Measurements from ENCODE around the gene ATP13A3.
"Not testable (repeated sequence)": the region's sequence is repeated elsewhere in the genome, so short reads cannot be mapped to it uniquely, and the experiment has no call there.

ATP13A3 gene

DNA sequence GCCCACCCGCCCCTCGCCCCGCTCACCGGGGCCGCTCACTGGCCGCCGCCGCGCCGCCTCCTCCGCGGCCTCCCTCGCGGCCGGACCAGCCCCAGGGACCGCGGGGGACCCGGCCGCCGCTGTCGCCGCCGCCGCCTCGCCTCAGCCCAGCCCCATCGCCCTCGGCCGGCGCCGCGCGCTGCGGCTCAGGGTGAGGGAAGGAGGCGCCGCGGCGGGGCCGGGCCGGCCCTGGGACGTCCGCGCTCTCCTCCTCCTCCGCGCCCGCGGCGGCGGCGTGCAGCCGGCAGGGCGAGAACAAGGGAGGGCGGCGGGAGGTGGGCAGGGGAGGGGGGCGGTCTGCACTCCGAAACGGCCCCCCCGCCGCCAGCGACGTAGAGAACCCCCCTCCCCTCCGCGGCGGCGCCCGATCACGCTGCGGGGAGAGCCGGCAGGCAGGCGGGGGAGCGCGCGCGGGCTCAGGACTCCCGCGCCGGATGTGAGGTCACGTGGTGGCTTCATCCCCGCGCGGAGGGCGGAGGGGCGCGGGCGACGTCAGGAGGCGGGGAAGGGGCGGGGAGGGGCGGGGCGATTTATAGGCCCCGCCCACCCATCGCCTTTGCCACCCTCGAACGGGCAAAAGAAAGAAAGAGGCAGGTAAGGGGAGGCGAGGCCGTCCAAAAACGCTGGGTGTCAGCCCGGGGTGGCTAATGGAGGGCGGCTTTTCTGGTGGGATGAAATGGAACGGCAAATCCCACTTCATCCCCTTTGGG is at the start of gene ATP13A3:
ATP13A3 (minus strand) TSS at position 463 of the 749 bp plus-strand sequence. CDS start 24,812 bp downstream, outside the sequence.
- peak; percentile 87 for DNase-seq (ENCODE audit: low read depth)

DNA sequence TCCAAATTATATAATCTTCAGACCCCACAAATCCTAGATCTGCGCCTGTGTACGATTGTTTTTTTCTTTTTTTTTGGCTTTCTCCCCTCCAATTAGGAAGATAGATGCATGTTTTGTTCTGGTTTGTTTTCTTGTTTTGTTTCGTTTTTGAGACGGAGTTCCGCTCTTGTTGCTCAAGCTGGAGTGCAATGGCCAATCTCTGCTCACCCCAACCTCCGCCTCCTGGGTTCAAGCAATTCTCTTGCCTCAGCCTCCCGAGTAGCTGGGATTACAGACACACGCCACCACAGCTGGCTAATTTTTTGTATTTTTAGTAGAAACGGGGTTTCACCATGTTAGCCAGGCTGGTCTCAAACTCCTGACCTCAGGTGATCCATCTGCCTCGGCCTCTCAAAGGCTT is 48.4 kb upstream of the ATP13A3 start:
- DNase-seq (ENCODE audit: low read depth) = not testable (repeated sequence)

DNA sequence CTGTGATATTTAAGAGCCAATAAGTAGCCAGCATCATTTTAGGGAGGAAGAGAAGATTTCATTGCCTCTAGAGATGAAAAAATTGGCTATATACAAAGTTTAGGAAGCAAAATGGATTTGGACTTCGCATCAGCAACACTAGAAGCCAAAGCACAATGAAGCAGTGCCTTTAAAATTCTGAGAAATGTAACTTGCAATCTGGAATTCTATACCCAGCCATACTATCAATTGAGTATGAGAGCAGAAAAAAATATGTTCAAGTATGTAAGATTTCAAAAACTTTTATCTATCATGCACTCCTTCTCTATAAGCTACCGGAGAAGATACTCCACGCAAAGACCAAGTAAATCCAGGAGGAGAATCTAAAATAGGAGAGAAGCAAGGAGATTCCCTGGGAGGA is 47.4 kb upstream of the ATP13A3 start:
- DNase-seq (ENCODE audit: low read depth) = no peak

DNA sequence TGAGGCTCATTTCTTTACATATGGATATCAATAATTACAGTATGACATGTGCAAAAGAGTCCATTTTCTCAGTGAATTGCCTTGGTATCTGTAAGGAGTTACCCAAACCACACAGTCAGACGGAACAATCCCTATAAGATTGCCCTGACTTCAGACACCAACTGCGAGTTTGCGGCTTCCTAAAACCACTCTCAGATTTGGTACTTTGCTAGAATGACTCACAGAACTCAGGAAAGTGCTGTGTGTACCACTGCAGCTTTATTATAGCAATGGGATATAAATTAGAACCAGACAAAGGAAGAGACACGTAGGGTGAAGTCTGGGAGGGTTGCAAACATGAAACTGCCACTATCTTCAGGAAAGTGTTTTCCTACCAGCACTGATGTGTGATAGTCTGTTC is 45.8 kb upstream of the ATP13A3 start:
- DNase-seq (ENCODE audit: low read depth) = no peak

- DNase-seq (ENCODE audit: low read depth) = no peak
These were observed 40.9 kb upstream of the ATP13A3 start for GRCh38 chr3:194527726-194528125.

GRCh38 chr3:194526164-194526563 is 39.4 kb upstream of the ATP13A3 start:
- no peak for DNase-seq (ENCODE audit: low read depth)

- no peak for DNase-seq (ENCODE audit: low read depth)
These were observed 35.8 kb upstream of the ATP13A3 start for GRCh38 chr3:194522579-194523046.

GRCh38 chr3:194521510-194522260 is 34.9 kb upstream of the ATP13A3 start:
- DNase-seq (ENCODE audit: low read depth) = no peak

DNA sequence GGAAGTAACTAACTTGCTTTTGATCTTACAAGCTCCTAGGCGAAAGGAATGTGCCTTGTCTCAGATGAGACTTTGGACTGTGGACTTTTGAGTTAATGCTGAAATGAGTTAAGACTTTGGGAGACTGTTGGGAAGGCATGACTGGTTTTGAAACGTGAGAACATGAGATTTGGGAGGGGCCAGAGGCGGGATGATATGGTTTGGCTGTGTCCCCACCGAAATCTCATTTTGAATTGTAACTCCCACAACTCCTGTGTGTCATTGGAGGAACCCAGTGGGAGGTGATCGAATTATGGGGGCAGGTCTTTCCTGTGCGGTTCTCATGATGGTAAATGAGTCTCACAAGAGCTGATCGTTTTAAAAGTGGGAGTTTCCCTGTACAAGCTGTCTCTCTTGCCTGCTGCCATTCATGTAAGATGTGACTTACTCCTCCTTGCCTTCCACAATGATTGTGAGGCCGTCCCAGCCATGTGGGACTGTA is 33.9 kb upstream of the ATP13A3 start:
- DNase-seq (ENCODE audit: low read depth) = peak; percentile 68

GRCh38 chr3:194520201-194520600 is 33.4 kb upstream of the ATP13A3 start:
- DNase-seq (ENCODE audit: low read depth) = not testable (repeated sequence)

- DNase-seq (ENCODE audit: low read depth) = no peak
These were observed 31.9 kb upstream of the ATP13A3 start for GRCh38 chr3:194518652-194519051.

DNA sequence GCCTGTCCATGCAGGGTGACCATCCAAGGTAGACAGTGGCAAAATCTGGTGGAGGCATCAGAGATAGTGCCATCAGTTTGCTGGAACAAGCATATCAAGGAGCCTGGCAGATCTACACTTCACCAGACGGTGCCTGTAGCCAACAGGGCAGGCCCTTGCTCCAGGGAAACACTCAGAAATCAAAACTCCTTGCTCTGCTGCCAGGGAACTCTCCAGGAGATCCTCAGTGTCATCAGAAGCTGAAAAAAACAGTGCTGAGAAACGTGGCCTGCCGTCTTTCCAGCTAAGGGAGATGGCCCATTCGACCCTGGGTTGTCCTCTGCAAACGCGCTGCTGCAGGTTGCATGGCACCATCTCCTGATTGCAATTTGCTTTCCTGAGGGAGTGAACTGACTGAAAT is 30.5 kb upstream of the ATP13A3 start:
- no peak for DNase-seq (ENCODE audit: low read depth)

GRCh38 chr3:194514626-194515025 is 27.8 kb upstream of the ATP13A3 start:
- DNase-seq (ENCODE audit: low read depth) = no peak

GRCh38 chr3:194512895-194513601 is 26.2 kb upstream of the ATP13A3 start:
- DNase-seq (ENCODE audit: low read depth) = no peak

DNA sequence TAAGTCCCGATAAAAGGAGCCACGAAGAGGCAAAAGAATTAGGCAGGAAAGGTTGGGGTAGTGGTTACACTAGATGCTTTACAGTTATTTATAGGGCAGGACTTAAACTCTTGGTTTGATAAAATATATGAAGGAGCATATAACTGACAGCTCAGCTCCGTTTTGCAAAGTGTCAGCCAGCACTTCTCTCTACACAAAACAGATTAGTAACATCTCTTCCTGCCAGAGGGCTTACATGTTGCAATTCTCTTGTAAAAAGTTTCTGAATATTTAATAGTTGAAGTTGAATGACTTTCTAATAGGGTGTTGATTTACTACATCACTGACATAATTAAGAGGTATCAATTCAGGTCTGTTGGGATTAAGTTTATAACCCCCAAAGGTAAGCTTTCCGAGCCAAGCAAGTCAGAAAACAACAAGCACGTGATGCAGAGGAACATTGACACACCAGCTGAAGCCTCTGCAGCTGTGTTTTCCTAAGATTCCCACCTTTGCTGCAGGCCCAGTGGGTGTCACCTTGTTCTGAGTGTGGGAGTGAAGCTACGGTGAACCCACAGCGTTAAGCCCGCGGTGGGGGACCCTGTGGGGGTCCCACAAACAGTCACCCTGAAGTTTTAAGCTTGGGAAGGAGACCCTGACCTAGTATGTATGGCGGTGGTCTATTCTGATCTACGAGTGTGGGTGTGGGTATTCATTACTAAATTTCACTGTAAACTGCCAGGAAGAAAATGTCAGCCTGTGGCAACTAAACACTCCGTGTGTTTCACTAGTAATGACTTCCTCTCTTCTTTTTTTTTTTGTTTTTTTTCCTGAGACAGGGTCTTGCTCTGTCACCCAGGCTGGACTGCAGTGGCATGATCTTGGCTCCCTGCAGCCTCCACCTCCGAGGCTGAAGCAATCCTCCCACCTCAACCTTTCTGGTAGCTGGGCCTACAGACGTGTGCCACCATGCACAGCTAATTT is 22.0 kb upstream of the ATP13A3 start:
- no peak for DNase-seq (ENCODE audit: low read depth)

GRCh38 chr3:194507571-194507970 is 20.8 kb upstream of the ATP13A3 start:
- no peak for DNase-seq (ENCODE audit: low read depth)

DNA sequence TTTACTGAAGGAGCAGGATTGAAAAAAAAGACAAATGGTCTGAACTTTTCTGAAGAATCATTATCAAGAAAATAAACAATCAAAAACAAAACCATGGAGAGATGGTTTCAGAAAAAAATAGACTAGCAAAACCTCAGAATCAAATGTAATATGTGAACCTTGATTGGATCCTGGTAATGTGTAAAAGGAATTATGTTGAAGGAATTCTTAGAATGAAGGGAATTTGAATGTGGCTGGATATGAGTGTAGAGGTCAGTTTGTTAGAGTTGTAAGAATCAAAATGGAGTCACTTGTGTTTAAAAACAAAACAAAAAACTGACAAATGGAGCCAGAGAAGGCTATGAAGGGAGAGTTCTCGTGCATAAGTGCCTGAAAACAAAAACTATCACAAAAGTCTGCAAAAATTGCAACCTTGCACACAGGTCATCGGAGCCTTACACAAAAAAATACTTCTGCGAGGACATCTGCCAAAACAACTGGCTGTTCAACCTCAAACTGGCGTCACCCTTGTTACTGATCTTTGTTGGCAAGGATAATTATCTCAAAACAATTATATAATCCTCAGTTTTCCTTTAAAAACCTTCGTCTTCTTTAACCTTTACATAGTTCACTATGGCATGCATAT is 19.1 kb upstream of the ATP13A3 start:
- no peak for DNase-seq (ENCODE audit: low read depth)

- DNase-seq (ENCODE audit: low read depth) = no peak
These were observed 18.1 kb upstream of the ATP13A3 start for GRCh38 chr3:194504861-194505260.

DNA sequence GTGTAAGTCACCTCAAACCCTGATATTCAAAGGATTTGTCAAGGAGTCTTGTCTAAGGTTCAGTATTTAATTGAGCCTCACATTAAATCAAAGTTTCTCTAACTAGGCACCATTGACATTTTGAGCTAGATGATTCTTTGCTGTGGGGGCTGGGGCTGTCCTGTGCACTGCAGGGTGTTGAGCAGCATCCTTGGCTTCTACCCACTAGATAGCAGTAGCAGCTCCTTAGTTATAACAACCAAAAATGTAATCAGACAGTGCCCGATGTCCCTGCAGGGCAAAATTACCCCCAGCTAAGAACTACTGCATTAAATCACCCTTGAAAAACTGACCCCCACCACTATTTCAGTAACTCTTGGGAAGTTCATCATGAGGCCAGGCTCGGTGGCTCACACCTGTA is 17.3 kb upstream of the ATP13A3 start:
- DNase-seq (ENCODE audit: low read depth) = no peak

DNA sequence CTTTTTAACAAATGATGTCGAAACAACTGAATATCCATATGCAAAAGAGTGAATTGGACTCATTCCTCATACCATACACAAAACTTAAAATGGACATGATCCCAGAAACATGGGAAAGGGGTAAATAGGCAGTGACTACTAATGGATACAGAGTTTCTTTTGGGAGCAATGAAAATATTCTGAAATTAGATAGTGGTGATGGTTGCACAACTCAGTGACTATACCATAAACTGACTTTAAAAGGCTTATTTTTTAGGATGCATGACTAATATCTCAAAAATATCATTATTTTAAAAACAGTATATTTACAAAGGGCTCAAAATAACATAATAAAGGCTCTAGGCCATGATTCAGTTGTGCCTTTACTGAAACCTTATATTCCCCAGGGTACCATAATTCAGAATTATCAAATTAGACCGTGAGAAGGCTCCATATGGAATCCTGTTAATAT is 16.3 kb upstream of the ATP13A3 start:
- no peak for DNase-seq (ENCODE audit: low read depth)

DNA sequence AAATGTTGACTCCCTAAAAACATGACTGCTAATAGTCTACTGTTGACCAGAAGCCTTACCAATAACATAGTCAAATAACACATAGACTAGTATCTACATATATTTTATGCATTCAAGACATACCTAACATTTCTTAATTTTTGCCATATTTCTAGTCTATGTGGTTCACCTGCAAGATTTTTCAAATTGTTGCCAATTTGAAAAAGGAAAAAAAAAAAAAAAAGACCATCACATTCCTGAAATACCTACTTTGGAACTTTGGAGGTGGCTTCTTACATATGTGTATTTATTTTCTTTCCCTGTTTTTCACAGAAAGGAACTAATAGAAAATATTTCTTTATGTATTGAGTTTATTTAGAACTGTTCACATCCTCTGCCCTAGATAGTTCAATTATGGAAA is 13.4 kb upstream of the ATP13A3 start:
- no peak for DNase-seq (ENCODE audit: low read depth)
